CD1c-positive myeloid dendritic cell (primary cell): ENCODE measurements around the gene FBXO8.

Experiments used
- DNase-seq: peaks from one replicate; pipeline ENCODE4 v3.0.0-alpha.2; 2016; ENCODE audit errors: extremely low spot score

The FBXO8 gene

DNA sequence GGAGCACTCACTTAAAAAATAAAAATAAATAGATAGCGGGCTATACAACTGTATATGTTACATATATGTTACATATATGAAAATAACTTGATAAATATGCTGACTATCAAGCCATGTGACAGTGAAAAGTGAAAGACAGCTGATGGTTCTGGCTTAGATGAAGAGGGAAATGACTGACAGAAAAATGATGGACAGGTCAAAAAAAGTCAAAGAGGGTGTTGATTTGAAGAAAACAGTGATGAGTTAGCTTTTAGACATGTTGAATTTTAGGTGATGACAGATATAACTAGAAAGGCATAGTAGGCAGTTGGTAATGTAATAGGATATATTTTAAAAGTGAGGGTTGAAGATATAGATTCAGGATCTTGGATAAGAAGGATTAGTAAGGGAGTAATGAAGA lies 37.8 kb downstream of the FBXO8 start:
- no peak for DNase-seq

DNA sequence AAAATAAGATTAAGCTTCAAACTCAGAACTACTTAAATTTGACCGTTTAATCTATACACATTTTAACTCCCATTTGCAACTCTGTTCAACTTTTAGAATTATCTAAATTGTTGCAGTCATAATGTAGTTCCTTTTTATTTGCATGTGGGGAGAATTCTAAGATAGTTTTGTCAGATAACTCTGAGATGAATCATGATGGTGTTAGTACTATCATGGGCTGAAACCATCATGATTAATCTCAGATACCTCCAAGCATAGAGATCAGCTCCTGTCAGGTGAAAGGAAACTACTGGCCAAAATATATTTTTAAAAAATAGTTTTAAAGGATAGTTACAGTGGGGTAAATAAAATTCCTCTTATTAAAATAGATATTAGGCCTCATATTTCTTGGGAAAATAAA lies 39.0 kb downstream of the FBXO8 start:
- DNase-seq, result no peak

DNA sequence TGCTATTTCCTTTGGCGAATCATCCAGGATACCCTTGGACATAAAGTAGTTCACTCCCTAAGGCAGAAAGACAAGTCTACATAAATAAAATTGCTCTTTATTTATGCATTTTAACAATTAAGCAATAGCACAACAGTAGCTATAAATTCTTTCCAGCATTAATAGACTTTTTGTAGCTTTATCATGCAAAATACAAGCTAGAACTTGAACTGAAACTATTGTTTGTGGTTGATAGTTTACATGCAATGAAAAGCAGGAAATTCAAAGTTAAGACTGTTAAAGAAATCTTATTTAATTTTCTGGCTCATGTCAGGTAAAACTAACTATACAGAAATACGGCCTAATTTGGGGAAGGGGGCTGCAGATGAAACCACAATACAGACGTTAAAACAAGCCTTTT lies 42.3 kb downstream of the FBXO8 start:
- no peak for DNase-seq

DNA sequence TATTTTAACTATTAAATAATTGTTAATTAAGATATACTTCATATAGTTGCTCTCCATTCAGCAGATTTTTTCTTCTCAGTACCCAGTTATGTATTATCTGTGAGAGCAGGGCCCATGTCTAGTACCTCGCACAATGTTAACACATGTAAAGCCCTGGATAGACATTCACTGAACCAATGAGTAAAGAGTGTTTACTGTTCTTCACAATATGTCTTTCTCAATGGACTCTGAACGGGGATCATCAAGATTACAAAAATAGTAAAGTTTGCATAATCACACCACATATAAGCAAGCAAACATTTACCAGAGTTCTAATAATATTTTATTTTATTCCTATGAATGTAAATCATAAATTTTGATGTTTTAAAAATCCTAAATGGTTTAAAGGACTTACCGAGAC lies 47.1 kb downstream of the FBXO8 start:
- no peak for DNase-seq

DNA sequence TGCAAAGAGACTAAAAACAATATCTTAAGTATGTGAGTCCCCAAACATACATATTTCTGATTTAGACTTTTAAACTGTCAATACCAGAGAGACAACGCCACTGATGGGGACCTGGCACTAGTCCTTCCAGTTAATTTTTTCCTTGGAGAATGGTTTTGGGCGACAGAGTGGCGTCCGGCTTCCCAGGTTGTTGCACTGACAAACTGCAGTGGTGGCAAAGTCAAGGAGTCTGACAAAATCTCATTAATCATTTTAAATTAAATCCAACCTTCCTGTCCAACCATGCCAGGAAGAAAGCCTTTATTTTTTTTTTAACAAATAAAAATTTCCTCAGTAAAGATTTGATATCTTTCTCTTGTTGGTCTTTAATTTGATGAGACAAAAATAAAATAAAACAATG lies 52.8 kb downstream of the FBXO8 start:
- no peak for DNase-seq

DNA sequence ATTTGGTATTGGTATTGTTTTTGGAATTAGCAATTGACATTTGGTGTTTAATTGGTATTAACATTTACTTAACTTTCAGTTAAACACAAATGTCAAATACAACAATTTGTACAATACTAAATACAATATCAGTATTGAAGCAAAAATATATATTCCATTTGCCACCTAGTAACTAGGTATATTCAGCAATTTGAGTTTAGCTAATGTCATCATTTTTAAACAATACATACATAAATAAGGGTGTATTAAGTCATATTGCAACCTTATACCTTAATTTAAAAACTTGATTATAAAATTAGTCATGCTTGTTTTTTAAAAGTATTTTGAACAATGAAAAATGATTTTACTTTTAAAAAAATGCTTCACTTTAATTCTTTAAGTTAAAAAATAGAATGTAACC lies 53.3 kb downstream of the FBXO8 start:
- no peak for DNase-seq

DNA sequence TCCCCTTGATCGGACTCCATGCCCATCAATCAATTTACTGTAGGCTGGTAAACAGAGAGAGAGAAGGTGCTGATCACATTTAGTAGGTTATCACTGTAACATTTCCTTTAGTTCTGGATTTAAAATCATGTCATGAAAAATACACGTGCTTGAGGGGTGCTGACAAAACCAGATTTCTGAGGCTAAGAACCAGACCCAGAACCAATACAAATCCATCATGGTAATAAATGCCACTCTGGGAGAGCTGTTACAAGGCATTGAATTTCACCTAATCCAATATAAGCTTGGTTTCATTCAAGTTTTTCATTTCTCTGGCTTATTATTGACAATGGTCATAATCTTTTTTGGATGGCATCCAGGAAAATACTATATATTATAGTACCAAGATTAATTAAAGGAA lies 54.5 kb downstream of the FBXO8 start:
- DNase-seq, result no peak

DNA sequence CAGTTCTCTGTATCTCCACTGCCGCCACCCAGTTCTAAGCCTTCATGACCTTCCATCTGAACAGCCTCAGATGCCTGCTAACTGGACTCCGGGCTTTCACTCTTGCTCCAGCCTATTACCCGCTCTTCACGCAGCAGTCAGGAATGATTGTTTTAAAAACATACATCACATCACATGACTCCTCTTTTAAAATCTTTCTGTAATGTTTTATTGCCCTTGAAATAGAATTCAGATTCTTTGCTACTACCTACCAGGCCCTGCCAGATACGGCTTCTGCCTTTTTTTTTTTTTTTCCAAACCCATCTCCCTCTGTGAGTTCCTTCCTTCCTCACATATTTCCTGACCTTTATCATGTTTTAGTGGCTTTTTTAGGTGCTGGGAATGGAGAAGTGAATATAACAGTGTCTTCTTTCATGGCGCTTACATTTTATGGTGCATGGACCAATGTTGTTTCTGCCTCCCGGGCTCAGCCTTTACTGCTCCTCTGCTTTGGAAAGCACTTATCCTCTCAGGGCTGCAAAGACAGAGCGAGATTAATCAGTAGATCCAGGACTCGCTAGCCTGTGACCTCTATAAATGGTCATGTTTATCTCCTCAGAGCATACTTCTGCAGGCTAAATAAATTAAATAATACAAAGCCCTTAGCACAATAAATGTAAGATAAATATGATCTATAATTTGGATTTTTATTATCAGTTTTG lies 58.0 kb downstream of the FBXO8 start:
- DNase-seq, result no peak

DNA sequence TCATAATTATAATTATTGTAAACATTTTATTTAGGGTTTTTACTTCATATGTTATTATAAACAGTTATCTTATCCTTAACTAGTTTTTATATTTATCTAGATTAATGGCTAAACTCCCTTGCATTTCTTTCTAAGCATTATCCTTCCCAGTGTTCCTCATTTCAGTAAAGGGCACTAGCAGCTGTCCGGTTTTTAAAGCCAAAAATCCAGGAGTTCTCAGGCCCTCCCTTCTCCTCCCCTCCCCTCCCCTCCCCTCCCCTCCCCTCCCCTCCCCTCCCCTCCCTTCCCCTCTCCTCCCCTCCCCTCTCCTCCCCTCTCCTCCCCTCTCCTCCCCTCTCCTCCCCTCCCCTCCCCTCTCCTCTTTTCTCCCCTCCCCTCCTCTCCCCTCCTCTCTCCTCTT lies 58.9 kb downstream of the FBXO8 start:
- DNase-seq, result no peak

DNA sequence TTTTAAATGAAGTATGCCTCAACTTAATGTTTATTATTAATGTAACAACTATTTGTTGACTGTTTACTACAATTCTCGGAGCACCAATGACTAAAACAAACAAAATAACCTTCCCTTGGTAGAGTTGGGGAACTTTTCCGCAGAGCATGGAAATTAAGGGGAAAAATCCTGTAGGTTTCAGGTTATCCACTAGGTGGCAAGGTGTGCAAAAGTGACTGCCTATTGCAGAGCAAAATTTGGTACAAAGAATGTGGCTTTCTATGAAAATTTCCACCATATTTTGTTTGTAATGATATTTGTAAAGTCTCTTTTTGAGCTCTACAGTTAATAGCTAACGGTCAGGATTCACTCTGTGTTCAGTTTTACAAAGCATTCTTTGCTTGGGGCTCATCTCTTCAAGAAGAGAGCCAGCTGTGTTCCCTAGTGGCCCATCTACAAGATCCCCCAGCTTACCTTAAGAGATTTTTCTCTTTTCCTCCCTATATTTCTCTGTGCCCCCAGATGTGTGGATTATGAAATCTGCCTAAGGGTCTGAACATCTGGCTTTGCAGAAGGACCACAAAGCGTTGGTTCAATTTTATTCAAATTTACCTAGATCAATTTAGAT lies 61.1 kb downstream of the FBXO8 start:
- DNase-seq, result peak; percentile 32

DNA sequence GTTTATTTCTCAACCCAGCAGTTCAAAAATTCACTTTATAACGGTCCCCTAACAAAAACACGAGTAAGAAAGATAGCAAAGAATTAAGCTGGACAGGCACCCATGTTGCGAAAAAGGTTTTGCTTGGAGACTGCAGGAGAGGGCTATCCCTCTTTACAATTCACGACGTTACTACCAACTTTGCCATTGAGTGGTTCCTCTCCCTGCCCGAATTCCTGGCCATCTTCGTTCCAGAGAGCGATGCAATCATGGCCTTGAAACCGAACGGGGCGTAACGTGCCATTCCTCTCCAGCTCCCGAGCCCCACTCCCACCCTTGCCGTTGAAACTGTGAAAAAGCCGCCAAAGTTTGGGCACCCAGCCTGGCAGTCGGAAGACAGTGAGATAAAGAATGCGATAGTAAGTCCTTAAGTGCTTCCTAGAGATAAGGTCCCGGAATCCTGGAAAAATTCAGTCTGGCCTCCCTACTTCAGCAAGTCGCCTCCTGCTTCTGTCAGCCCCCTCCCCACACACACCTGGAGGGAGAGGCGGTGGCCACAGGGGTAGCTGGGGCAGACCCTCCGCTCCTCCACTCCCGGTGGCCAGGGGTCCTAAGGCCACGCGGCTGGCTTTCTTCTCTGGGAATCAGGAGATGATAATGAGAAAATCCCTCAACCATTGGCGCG lies 65.2 kb downstream of the FBXO8 start:
- no peak for DNase-seq

DNA sequence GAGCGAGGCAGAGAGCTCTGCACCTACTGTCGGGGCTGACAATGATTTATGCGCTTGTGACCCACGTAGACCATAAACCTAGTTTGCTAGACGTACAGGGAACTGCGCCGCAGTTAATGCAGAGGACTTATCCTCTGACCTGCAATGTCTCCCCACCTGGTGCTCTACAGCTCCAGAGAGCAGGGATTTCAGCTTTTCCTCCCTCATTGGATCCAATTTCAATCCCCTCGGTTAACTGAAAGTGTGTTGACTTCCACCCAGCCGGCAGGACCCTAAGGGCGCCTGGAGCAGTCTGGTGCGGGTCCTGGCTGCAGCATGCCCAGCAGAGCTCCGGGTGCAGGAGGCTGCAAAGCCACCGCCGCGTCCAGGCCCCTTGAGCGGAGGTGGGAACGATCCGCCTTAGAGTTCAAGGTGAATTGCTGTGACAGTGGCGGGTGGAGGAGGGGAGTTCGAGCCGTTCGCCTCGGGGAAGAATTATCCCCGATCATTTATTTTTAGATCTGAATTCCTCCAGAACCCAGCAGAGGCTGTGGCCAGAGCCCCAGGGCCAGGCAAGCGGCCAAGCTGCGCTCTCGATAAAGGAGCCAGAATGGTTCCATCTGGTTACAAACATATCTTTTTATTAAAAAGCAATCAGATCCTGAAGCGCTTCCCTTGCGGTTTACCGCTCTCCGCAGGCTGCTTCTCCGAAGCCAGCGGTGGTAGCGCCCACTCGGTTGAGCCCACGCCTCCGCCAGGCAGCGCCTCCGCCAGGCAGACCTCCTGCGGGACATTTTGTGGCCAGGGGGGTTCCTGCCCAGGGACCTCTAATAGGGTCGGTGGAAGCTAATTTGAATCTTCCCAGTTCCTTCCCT lies 66.0 kb downstream of the FBXO8 start:
- no peak for DNase-seq

DNA sequence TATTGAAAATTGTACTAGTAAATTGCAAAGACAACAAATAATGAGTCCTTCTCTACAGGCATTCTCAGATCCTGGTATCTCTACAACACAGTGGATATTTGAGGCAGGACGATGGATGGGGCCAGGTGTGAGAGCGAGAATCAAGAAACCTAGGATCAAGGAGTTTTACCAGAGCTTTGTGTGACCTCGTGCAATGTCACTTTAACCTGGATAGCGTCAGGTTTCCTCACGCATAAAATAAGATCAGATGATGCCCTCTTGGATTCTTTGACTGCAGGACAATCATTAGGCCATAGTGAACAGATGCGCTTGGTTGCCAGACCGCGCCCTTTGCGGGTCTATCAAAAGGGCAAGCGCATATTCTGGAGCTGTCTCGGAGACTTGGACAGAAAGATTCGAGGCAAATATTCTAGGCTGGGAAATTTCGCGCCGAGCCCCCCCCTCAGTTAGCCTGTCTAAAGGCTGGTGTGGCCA lies 66.6 kb downstream of the FBXO8 start:
- no peak for DNase-seq

DNA sequence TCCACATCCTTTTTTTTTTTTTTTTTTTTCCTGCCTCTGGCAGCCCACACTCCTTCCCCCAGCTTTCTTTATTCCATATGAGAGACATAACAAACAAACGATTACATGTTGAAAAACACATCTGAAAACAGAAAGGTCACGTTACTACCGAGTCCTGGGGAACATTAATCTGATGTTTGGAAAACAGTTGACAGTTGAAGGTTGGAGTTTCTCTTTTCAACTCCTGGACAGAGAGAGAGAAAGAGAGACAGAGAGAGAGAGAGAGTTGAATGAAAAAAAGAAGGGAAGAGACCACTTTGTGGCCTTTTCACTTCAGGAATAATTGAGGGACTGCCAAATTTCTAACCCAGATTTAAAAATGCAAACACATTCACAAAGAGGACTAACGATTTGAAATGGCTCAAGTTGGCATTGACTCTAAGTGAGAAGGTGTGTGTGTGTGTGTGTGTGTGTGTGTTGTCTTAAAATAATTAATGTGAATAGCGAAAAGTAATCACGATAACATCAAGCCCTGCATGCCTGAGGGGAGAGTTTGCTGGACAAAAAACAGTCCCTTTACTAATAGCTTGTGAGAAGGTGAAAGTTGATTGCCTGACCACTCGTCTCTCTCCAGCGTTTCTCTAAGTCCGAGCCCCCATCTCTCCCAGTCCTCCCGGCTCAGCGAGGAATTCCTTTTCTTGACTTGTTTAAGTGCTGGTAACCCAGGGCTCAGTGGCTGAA lies 67.3 kb downstream of the FBXO8 start:
- no peak for DNase-seq

DNA sequence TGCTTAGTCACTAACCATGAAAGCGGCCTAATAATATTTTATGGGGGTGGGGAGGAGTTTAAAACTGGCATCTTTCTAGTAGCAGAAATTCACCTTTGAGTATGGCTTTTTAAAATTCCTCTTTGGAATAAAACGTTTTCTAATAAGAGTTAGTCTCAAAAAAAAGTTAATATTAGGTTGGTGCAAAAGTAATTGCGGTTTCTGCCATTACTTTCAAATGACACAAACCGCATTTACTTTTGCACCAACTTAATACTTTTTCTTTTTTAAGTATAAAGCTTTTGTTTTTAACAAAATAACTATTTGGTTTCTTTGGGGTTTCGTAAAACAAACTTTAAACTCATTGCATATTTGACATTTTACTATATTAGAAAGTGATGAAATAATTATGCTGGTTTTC lies 68.4 kb downstream of the FBXO8 start:
- DNase-seq, result no peak

DNA sequence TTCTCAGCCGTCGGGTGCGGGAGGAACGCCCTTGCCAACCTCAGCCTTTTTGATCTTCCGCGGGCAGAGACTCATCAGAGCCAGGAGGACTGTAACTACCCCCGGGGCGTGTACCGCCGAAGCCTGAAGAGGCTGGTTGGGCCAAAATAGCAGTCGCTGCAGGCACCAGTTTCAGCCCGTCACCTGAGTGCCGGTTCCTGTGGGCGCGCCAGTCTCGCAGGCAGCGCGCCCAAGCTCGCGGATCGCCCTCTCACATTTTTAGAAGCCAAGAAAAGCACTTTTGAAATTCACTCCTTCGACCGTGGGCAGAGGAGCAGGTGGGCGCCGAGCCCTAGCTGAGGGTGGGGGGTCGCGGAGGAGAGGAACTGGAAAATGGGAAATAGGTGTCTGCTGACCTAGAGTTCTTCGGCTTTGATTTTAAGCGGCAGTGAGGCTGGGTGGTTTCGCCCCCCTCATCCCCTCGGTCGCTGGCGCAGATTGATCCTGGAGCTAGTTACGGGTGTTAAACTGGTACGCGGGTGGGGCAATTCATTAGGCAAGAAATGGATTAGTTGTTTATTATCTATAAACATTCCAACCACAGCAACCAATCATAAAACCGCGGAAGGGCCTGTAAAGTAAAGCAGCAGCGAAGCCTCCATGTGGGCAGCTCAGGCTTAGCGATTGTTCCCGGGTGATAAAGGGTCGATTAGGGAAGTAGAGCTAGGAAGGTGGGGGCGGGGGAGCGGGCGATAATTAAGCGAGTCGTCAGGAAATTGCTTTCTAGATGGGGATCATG lies 69.2 kb downstream of the FBXO8 start:
- DNase-seq, result peak; percentile 29

DNA sequence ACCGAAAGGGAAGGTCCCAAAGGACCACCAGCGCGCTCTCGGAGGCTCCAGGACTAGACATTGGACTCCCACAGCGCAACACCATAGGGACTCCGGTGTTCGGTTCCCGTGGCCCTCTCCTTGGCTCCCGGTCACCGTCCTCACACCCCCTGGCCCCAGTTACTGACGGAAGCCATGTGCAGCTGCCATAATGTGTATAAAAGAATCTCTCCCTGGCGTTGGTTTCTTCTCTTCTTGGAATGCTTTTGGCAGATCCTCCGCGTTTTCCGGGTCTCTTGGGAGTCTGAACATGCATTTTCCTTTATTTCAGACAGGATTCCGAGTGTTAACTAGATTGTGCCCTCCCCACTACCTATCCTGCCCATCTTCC lies 69.8 kb downstream of the FBXO8 start:
- DNase-seq, result no peak

DNA sequence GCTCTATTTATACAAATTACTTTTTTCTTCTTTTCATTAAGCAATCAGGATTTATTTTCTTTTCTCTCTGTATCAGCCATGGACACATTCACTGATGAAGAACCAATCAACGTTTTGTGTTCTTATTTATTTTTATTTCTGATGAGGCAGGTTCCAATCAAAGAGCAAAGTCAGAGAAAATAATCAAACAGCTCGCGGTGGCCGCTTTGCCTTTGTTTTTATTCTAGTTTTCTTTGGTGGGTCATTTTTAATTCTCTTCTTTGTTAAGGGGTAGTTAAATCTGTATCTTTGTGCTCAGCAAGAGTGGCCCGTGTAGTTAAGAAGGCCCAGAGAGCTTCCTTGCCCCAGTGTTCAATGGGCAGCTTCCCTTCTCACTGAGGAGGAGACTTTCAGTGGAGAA lies 71.4 kb downstream of the FBXO8 start:
- no peak for DNase-seq

DNA sequence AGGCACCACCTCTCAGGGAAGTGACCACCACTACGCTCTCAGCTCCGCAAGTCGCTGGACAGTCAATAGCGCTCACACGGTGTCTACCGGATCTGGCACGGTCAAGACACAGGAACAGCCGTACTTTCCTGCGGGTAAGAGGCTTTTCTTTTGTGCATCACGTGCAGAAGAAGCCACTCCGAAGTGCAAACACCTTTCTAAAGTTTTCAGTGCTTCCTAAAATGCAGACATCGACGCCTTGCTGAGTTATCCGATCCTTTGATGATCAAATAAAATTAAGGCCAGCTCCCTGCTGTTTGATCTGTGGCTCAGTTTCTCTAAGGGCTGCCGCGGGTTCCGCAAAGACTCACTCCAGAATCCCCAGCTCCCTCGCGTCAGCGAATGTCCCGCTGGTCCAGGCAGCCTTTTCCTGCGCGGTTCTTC lies 71.8 kb downstream of the FBXO8 start:
- no peak for DNase-seq

DNA sequence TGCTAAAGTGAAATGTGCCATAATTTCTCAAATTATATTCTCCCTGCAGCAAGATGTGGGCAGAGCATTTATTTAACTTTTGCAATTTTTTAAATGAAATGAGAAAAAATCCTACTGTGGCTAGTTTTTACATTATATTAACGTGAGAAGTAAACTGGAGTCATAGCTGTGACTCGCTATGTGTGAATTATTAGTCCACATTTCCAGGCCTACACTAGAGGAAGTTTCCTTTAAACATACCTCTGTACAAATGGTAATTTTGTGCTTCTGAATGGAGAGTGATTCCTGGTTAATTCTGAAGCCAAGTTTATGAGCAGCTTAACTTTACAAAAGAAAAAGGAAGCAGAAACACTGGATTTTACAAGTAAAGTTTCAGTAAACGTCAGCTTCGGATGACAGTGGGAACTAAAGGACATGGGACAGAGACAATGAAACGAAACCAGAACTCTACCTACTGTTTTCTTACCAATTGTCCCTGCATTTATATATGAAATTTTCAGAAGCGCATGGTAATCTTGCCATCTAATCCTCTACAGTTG lies 72.4 kb downstream of the FBXO8 start:
- peak; percentile 35 for DNase-seq

DNA sequence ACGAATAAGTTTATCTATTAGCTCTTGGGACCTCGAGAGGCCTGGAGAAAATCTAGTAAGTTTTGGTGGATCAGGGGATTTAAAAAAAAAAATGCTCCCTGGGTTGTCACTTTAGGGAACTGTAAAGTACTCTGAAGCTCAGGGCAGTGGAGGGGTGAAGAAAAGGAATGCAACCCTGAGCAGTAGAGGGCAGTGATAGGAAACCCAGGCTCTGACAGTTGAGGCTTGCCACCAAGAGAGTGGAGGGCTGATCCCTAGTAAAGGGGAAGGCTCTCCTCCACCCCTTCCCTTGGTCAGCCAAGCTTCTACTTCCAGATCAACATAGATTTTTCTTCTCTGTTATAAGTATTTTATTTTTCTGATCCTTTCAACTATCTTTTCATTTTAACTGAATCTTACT lies 73.1 kb downstream of the FBXO8 start:
- DNase-seq, result no peak
